ENCODE data around the gene ZSCAN25. TPM values are rescaled to one million over a fixed set of nuclear protein-coding genes. Genes with fewer than 3 reads are reported as not detected.

ZSCAN25 gene
- total and polyA plus RNA-seq, 4 donors = 2.1 to 22.5 (median 11.8) TPM

DNA sequence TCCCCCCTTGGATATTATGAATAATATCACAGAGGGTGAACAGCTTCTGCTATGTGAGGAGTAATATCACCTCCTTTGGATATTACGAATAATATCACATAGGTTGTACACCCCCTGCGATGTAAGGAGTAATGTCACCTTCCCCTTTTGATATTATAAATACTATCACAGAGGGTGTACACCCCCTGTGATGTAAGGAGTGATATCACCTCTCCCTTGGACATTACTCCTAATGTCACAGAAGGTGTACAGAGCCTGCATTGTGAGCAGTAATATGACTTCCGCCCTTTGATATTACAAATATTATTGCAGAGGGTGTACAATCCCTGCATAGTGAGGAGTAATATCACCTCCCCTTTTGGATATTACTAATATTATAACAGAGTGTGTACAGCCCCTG is 27.9 kb upstream of the ZSCAN25 start:
- intact Hi-C loops (cut with DNase I) = no loop called here
- Histone ChIP-seq H3K27ac (ENCODE audit: low read depth in 1 of 2, low read length in 2 of 2) (no peak overlapping the region), H3K27me3 (ENCODE audit: control insufficient read depth in 1 of 2, insufficient read depth in 2 of 2, low read length in 1 of 2) (peaks cover 0 to 2% of the 10 kb centered on the region in 2 donors), H3K36me3 (ENCODE audit: control insufficient read depth in 1 of 2, insufficient read depth in 2 of 2, low read length in 1 of 2) (no peaks in the 10 kb centered on the region), H3K9me3 (ENCODE audit: control insufficient read depth, low read length) (no peaks in the 10 kb centered on the region), H3K4me3 (ENCODE audit: low read length in 2 of 2) (no peak overlapping the region), H3K4me1 (ENCODE audit: control insufficient read depth in 1 of 2, insufficient read depth in 2 of 2, low read length in 2 of 2) (no peaks in the 10 kb centered on the region)
- 70 to 80% methylated on average over 3 of the region's 3 CpGs for WGBS, 2 donors
- DNase-seq (no peak), ATAC-seq (ENCODE audit: low FRiP score) (no peak)

DNA sequence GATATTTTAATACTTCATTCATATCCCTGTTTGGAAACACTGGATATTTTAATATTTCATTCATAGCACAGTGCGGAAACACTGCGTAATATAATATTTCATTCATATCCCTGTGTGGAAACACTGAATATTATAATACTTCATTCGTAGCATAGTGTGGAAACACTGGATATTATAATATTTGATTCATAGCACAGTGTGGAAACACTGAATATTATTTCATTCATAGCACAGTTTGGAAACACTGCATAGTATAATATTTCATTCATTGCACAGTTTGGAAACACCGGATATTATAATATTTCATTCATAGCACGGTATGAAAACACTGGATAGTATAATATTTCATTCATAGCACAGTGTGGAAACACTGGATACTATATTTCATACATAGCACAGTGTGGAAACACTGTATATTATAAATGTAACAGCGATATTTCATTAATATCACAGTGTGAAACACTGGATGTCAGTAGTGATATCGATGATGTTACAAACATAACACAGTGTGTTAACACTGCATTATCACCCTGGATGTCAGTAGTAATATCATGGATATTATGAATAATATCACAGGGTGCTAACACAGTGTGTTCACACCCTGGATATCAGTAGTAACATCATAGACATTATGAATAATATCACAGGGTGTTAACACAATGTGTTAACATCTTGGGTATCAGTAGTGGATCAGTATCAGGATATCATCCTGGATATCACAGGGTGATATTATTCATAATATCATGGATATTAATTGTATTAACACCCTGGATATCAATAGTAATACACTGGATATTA is 21.6 kb upstream of the ZSCAN25 start:
- no peak for ATAC-seq (ENCODE audit: low FRiP score)

DNA sequence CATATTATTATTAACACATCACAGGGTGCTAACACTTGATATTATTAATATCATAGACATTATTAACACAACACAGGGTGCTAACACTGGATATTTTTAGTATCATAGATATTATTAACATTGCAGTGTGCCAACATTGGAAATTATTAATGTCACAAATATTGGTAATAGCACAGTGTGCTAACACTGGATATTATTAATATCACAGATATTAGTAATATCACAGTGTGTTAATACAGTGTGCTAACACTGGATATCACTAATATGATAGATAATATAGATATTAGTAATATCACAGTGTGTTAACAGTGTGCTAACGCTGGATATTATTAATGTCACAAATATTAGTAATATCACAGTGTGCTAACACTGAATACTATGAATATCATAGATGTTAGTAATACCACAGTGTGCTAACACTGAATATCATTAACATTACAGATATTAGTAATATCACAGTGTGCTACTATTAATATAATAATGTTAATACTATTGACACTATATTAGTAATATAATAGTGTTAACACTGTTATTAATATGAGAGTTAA is 20.3 kb upstream of the ZSCAN25 start:
- intact Hi-C loops (cut with DNase I) = no loop called here
- no peak for ATAC-seq (ENCODE audit: low FRiP score)
- Histone ChIP-seq H3K9me3 (ENCODE audit: control insufficient read depth, low read length) (no peaks in the 10 kb centered on the region), H3K36me3 (ENCODE audit: control insufficient read depth in 1 of 2, insufficient read depth in 2 of 2, low read length in 1 of 2) (no peaks in the 10 kb centered on the region), H3K4me1 (ENCODE audit: control insufficient read depth in 1 of 2, insufficient read depth in 2 of 2, low read length in 2 of 2) (no peaks in the 10 kb centered on the region), H3K4me3 (ENCODE audit: low read length in 2 of 2) (no peak overlapping the region), H3K27me3 (ENCODE audit: control insufficient read depth in 1 of 2, insufficient read depth in 2 of 2, low read length in 1 of 2) (no peaks in the 10 kb centered on the region), H3K27ac (ENCODE audit: low read depth in 1 of 2, low read length in 2 of 2) (no peak overlapping the region)
- 86 to 90% methylated on average over 1 of the region's 1 CpG for whole genome bisulfite sequencing, 2 donors
- DNase-seq = no peak

More for the DNA sequence above, 21.6 kb upstream of the ZSCAN25 start:
- no peaks in the 10 kb centered on the region for H3K4me1 ChIP-seq (ENCODE audit: control insufficient read depth in 1 of 2, insufficient read depth in 2 of 2, low read length in 2 of 2)
- intact Hi-C loops (cut with DNase I) = no loop called here
- H3K27me3 ChIP-seq (ENCODE audit: control insufficient read depth in 1 of 2, insufficient read depth in 2 of 2, low read length in 1 of 2) = no peaks in the 10 kb centered on the region
- no peaks in the 10 kb centered on the region for H3K9me3 ChIP-seq (ENCODE audit: control insufficient read depth, low read length)
- H3K36me3 ChIP-seq (ENCODE audit: control insufficient read depth in 1 of 2, insufficient read depth in 2 of 2, low read length in 1 of 2) = no peaks in the 10 kb centered on the region
- 62 to 66% methylated on average over 7 of the region's 7 CpGs for WGBS, 2 donors
- no peak for DNase-seq
- H3K27ac ChIP-seq (ENCODE audit: low read depth in 1 of 2, low read length in 2 of 2) = no peak overlapping the region
- no peak overlapping the region for H3K4me3 ChIP-seq (ENCODE audit: low read length in 2 of 2)

DNA sequence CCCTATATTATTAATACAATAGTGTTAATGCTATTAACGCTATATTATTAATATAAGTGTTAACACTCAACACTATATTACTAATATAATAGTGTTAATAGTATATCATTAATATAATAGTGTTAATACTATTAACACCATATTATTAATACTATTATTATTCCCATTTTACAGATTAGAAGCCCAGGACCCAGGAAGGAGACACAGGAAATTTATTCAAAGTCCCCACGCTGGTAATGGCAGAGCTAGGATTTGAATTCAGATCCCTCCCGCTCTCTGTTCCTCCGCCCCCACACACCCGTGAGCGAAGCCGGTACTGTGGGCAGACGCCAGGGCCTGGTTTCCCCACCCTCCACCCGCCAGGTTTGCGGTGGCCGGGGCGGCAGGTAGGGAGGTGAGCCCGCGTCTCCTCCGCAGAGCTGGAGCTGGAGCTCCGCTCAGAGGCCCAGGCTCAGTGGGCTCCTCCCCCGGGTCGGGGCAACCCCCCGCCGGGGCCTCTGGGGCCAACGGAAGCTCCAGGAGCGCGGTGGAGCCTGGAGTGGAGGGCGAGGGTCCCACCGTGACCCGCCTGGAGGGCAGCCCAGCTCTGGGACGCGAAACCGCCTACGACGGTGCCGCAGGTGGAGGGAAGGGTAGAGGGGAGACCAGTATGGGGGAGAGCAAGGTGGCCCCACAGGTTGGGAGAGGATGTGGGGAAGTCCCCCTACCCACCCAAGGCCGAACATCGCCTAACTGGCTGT is 18.8 kb upstream of the ZSCAN25 start, which contains the start of gene TMEM225B:
Gene TMEM225B (plus strand): TSS at position 506 of the 740 bp plus-strand sequence. CDS start 6,122 bp downstream, outside the sequence.
- intact Hi-C loops (cut with DNase I) = no loop called here
- no peaks in the 10 kb centered on the region for H3K4me1 ChIP-seq (ENCODE audit: control insufficient read depth in 1 of 2, insufficient read depth in 2 of 2, low read length in 2 of 2)
- 48 to 54% methylated on average over 34 of the region's 34 CpGs for WGBS, 2 donors

DNA sequence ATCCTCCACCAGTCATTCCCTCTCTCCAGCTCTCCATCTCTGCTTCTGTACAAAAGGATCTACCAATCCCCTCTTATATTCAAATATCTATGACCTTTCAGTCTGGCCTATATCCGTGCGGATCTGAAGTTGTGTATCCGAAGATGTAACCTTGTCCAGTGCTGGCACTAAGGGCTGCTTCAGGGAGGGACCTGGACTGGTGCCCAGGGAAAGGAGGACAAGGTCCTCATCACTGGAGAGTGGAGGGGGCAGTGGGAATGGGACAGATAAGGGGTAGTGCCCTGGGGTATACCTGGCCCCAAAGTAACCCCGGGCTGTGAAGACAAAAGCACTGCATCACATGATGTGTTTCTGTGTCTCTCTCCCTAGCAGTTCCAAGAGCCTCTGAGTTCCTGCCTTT is 16.9 kb upstream of the ZSCAN25 start:
- H3K9me3 ChIP-seq (ENCODE audit: control insufficient read depth, low read length) = no peaks in the 10 kb centered on the region
- peak; percentile 20 for ATAC-seq (ENCODE audit: low FRiP score)
- 75 to 80% methylated on average over 4 of the region's 4 CpGs for WGBS, 2 donors
- no peak overlapping the region for H3K27ac ChIP-seq (ENCODE audit: low read depth in 1 of 2, low read length in 2 of 2)
- H3K36me3 ChIP-seq (ENCODE audit: control insufficient read depth in 1 of 2, insufficient read depth in 2 of 2, low read length in 1 of 2) = no peaks in the 10 kb centered on the region
- no peaks in the 10 kb centered on the region for H3K4me1 ChIP-seq (ENCODE audit: control insufficient read depth in 1 of 2, insufficient read depth in 2 of 2, low read length in 2 of 2)
- DNase-seq = no peak
- intact Hi-C loops (cut with DNase I) = no loop called here
- H3K27me3 ChIP-seq (ENCODE audit: control insufficient read depth in 1 of 2, insufficient read depth in 2 of 2, low read length in 1 of 2) = no peaks in the 10 kb centered on the region
- no peak overlapping the region for H3K4me3 ChIP-seq (ENCODE audit: low read length in 2 of 2)

More for the DNA sequence above, 18.8 kb upstream of the ZSCAN25 start, which contains the start of gene TMEM225B:
- Histone ChIP-seq H3K4me3 (ENCODE audit: low read length in 2 of 2) (no peak within 1 kb of the TSS), H3K27me3 (ENCODE audit: control insufficient read depth in 1 of 2, insufficient read depth in 2 of 2, low read length in 1 of 2) (no peaks in the 10 kb centered on the region), H3K9me3 (ENCODE audit: control insufficient read depth, low read length) (no peaks in the 10 kb centered on the region), H3K27ac (ENCODE audit: low read depth in 1 of 2, low read length in 2 of 2) (no peak within 1 kb of the TSS), H3K36me3 (ENCODE audit: control insufficient read depth in 1 of 2, insufficient read depth in 2 of 2, low read length in 1 of 2) (no peaks in the 10 kb centered on the region)
- no peak for ATAC-seq (ENCODE audit: low FRiP score)
- no peak for DNase-seq

DNA sequence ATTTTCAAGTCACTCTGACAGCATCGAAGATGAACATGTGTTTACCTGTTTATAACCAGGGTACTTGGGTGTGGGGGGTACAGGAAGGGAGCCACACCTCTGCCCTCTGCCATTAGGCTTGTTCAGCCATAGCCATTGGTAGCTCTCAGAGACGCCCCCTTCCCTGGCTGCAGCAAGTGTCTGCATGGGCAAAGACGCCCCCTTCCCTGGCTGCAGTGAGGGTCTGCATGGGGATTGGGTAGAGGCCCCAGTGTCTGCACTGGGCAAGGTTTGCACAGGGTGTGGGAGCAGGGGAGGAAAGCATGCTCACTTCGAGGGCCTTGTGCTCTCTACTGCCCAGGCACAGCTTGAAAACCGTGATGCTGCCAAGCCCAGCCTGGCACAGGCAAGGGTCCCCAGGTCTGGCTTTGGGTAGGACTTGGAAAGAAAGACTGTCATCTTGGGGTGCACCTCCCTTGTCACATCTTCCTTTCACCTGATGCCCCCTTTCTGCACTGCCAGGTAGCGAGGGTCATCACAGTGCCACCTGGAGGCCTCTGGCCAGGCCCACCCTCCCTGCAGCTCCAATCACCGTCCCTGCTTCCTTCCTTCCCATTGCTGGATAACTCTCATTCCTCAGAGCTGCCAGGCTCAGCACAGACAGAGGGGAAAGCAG is 15.0 kb upstream of the ZSCAN25 start:
- no peaks in the 10 kb centered on the region for H3K4me1 ChIP-seq (ENCODE audit: control insufficient read depth in 1 of 2, insufficient read depth in 2 of 2, low read length in 2 of 2)
- H3K27ac ChIP-seq (ENCODE audit: low read depth in 1 of 2, low read length in 2 of 2) = no peak overlapping the region
- WGBS, 2 donors = 58 to 62% methylated on average over 7 of the region's 7 CpGs
- ATAC-seq (ENCODE audit: low FRiP score) (no peak), DNase-seq (no peak)
- no peaks in the 10 kb centered on the region for H3K27me3 ChIP-seq (ENCODE audit: control insufficient read depth in 1 of 2, insufficient read depth in 2 of 2, low read length in 1 of 2)
- H3K4me3 ChIP-seq (ENCODE audit: low read length in 2 of 2) = no peak overlapping the region
- H3K9me3 ChIP-seq (ENCODE audit: control insufficient read depth, low read length) = no peaks in the 10 kb centered on the region
- intact Hi-C loops (cut with DNase I) = no loop called here
- H3K36me3 ChIP-seq (ENCODE audit: control insufficient read depth in 1 of 2, insufficient read depth in 2 of 2, low read length in 1 of 2) = no peaks in the 10 kb centered on the region

DNA sequence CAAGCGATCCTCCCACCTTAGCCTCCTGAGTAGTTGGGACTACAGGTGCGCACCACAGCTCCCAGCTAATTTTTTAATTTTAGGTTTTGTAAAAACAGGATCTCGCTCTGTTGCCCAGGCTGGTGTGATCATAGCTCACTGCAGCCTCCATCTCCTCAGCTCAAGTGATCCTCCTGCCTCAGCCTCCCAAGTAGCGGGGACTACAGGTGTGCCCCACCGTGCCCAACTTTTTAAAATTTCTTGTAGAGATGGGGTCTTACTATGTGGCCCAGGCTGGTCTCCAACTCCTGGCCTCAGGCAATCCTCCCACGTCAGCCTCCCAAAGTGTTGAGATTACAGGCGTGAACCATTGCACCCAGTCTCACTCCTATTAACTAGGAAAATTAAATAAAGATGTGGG is 11.2 kb upstream of the ZSCAN25 start:
- Histone ChIP-seq H3K4me3 (ENCODE audit: low read length in 2 of 2) (no peak overlapping the region), H3K27ac (ENCODE audit: low read depth in 1 of 2, low read length in 2 of 2) (no peak overlapping the region), H3K27me3 (ENCODE audit: control insufficient read depth in 1 of 2, insufficient read depth in 2 of 2, low read length in 1 of 2) (no peaks in the 10 kb centered on the region), H3K9me3 (ENCODE audit: control insufficient read depth, low read length) (no peaks in the 10 kb centered on the region), H3K4me1 (ENCODE audit: control insufficient read depth in 1 of 2, insufficient read depth in 2 of 2, low read length in 2 of 2) (no peaks in the 10 kb centered on the region), H3K36me3 (ENCODE audit: control insufficient read depth in 1 of 2, insufficient read depth in 2 of 2, low read length in 1 of 2) (no peaks in the 10 kb centered on the region)
- ATAC-seq (ENCODE audit: low FRiP score) (no peak), DNase-seq (no peak)
- intact Hi-C loops (cut with DNase I) = no loop called here
- WGBS, 2 donors = 92 to 94% methylated on average over 7 of the region's 7 CpGs

DNA sequence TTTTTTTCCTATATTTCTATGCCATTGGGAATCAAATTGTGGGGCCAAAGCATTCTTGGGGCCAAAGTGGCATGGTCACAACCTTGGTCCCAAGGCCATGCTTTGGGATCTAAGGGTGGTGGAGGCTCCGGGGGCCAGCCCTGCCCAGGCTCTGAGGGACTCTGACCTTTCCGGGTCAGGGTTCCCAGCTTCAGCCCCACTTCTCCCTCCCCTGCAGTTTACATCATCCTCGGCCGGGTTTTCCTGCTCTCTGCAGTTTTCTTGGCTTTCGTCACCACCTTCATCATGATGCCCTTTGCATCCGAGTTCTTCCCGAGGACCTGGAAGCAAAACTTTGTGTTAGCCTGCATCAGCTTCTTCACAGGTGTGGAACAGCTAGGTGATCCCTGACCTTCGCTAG is 10.2 kb upstream of the ZSCAN25 start:
- Histone ChIP-seq H3K4me1 (ENCODE audit: control insufficient read depth in 1 of 2, insufficient read depth in 2 of 2, low read length in 2 of 2) (no peaks in the 10 kb centered on the region), H3K27me3 (ENCODE audit: control insufficient read depth in 1 of 2, insufficient read depth in 2 of 2, low read length in 1 of 2) (no peaks in the 10 kb centered on the region), H3K4me3 (ENCODE audit: low read length in 2 of 2) (no peak overlapping the region), H3K9me3 (ENCODE audit: control insufficient read depth, low read length) (no peaks in the 10 kb centered on the region), H3K27ac (ENCODE audit: low read depth in 1 of 2, low read length in 2 of 2) (no peak overlapping the region), H3K36me3 (ENCODE audit: control insufficient read depth in 1 of 2, insufficient read depth in 2 of 2, low read length in 1 of 2) (no peaks in the 10 kb centered on the region)
- no peak for ATAC-seq (ENCODE audit: low FRiP score)
- WGBS, 2 donors = 62 to 65% methylated on average over 8 of the region's 8 CpGs
- intact Hi-C loops (cut with DNase I) = no loop called here
- DNase-seq = no peak

Measured in aorta (tissue), 5 donors.